ENCODE results near the gene AMBRA1.
"Not testable (repeated sequence)": the region's sequence is repeated elsewhere in the genome, so short reads cannot be mapped to it uniquely, and the experiment has no call there.

AMBRA1 gene

GRCh38 chr11:46533396-46534100 is 60.3 kb downstream of the AMBRA1 start:
- DNase-seq: no peak

- no peak for DNase-seq
These were observed 63.8 kb downstream of the AMBRA1 start for GRCh38 chr11:46529928-46530574.

GRCh38 chr11:46529095-46529905 is 64.5 kb downstream of the AMBRA1 start:
- peak; percentile 74 for DNase-seq

- DNase-seq: no peak
These were observed 65.3 kb downstream of the AMBRA1 start for GRCh38 chr11:46528445-46529094.

- DNase-seq: no peak
These were observed 66.2 kb downstream of the AMBRA1 start for GRCh38 chr11:46527591-46528130.

- no peak for DNase-seq
These were observed 67.3 kb downstream of the AMBRA1 start for GRCh38 chr11:46526216-46527215.

- DNase-seq: no peak
These were observed 69.5 kb downstream of the AMBRA1 start for GRCh38 chr11:46524201-46524770.

- DNase-seq: no peak
These were observed 70.5 kb downstream of the AMBRA1 start for GRCh38 chr11:46523290-46523689.

- DNase-seq: no peak
These were observed 71.0 kb downstream of the AMBRA1 start for GRCh38 chr11:46522682-46523281.

- DNase-seq: no peak
These were observed 71.7 kb downstream of the AMBRA1 start for GRCh38 chr11:46521961-46522681.

GRCh38 chr11:46520971-46521745 is 72.7 kb downstream of the AMBRA1 start:
- no peak for DNase-seq

GRCh38 chr11:46519351-46519750 is 74.5 kb downstream of the AMBRA1 start:
- no peak for DNase-seq

GRCh38 chr11:46518928-46519327 is 74.9 kb downstream of the AMBRA1 start:
- not testable (repeated sequence) for DNase-seq

GRCh38 chr11:46514370-46514769 is 79.5 kb downstream of the AMBRA1 start:
- DNase-seq: no peak

- no peak for DNase-seq
These were observed 79.9 kb downstream of the AMBRA1 start for GRCh38 chr11:46513934-46514342.

- DNase-seq: no peak
These were observed 81.5 kb downstream of the AMBRA1 start for GRCh38 chr11:46512261-46512881.

- DNase-seq: no peak
These were observed 82.5 kb downstream of the AMBRA1 start for GRCh38 chr11:46511342-46511741.

GRCh38 chr11:46508360-46508759 is 85.5 kb downstream of the AMBRA1 start:
- DNase-seq: no peak

- no peak for DNase-seq
These were observed 87.4 kb downstream of the AMBRA1 start for GRCh38 chr11:46506483-46506791.
